Adrenal gland (tissue), 5 donors: ENCODE data around the gene P2RX3.
A peak's percentile ranks its signal among the peaks of the same experiment; 100 is the strongest.

Experiments used
- CTCF ChIP-seq, 6 experiments: fragments of 450-650 bp in 4 of 6; fragments of 200-600 bp in 2 of 6; sonication (generic) in 1 of 6; IDR thresholded peaks; 1 replicate in 5 of 6; 2 replicates in 1 of 6; pipeline versions ENCODE4 v1.5.1 to v1.8.0; 2016 to 2021; ENCODE audit warnings: antibody characterized with exemption in 6 of 6, mild to moderate bottlenecking in 2 of 6, moderate library complexity in 1 of 6
- POLR2A ChIP-seq, 2 donors: fragments of 450-650 bp; IDR thresholded peaks; one replicate each; pipeline ENCODE4 v1.6.1; 2017; ENCODE audit warnings: antibody characterized with exemption in 2 of 2, mild to moderate bottlenecking in 2 of 2, moderate library complexity in 1 of 2
- donor health status: DM: no; HTN: no; CAD: no.

- TF ChIP-seq CTCF (IDR thresholded peaks at IDR 0.05) (no peak), POLR2A (IDR thresholded peaks at IDR 0.05) (peak; percentile 77 to 96)
Observed at GRCh38 chr11:57311109-57311936, 26.8 kb upstream of the P2RX3 start.
